Measurements from ENCODE around the gene RYK.
A peak's percentile ranks its signal among the peaks of the same experiment; 100 is the strongest.

Gene RYK

GRCh38 chr3:134146666-134147065 lies 104.0 kb downstream of the RYK start:
- DNase-seq: no peak

GRCh38 chr3:134145183-134145582 lies 105.5 kb downstream of the RYK start:
- no peak for DNase-seq

- no peak for DNase-seq
These were observed 106.0 kb downstream of the RYK start for GRCh38 chr3:134144694-134145093.

GRCh38 chr3:134143828-134144401 lies 106.7 kb downstream of the RYK start:
- DNase-seq: no peak

- peak in 2 of 3 donors; percentile 1 to 2 for DNase-seq
These were observed 114.1 kb downstream of the RYK start for GRCh38 chr3:134136604-134137003.

GRCh38 chr3:134134698-134135415 lies 115.8 kb downstream of the RYK start:
- no peak for DNase-seq

- DNase-seq: no peak
These were observed 116.4 kb downstream of the RYK start for GRCh38 chr3:134134240-134134639.

GRCh38 chr3:134132961-134133360 lies 117.7 kb downstream of the RYK start:
- DNase-seq: no peak

- DNase-seq: no peak
These were observed 124.5 kb downstream of the RYK start for GRCh38 chr3:134126153-134126552.

- no peak for DNase-seq
These were observed 135.9 kb downstream of the RYK start for GRCh38 chr3:134114726-134115125.

- no peak for DNase-seq
These were observed 139.0 kb downstream of the RYK start for GRCh38 chr3:134111616-134112015.

- DNase-seq: no peak
These were observed 139.7 kb downstream of the RYK start for GRCh38 chr3:134110963-134111362.

Measured in suppressor macrophage treated with lipopolysaccharide for 1 hour (primary cell).